ENCODE results near the gene CYP4V2. TPM values are rescaled to one million over a fixed set of nuclear protein-coding genes. Genes with fewer than 3 reads are reported as not detected.

CYP4V2 gene
- polyA plus RNA-seq, 1 donor: 32.3 TPM

Other genes starting within 250 kb of the CYP4V2 start
- 11.4 TPM for gene TLR3, start 122.4 kb upstream of the CYP4V2 start, polyA plus RNA-seq (ENCODE audit: insufficient read length)
- gene FAM149A, start 86.9 kb upstream of the CYP4V2 start, polyA plus RNA-seq (ENCODE audit: insufficient read length): 56.7 TPM
- gene KLKB1, start 35.9 kb downstream of the CYP4V2 start, polyA plus RNA-seq (ENCODE audit: insufficient read length): 2.8 TPM
- gene F11, start 74.6 kb downstream of the CYP4V2 start, polyA plus RNA-seq (ENCODE audit: insufficient read length): 5.3 TPM

Data from left kidney (tissue), 1 donor.